RWPE2 (cell line): ENCODE measurements around the gene SETD2.
A peak's percentile ranks its signal among the peaks of the same experiment; 100 is the strongest.

Experiments
- ATAC-seq: fragments of 200-7000 bp; cut with Tn5 transposase; 3 replicates; pipeline ENCODE4 v1.9.1; 2021; ENCODE audit warnings: low read depth
- DNase-seq: peaks from one replicate; pipeline ENCODE4 v3.0.0-alpha.2; 2020; ENCODE audit warnings: low spot score
- H3K27ac ChIP-seq: fragments of 450-650 bp; 2 replicates; pipeline ENCODE4 v1.5.1; 2017; ENCODE audit warnings: mild to moderate bottlenecking; ENCODE audit not compliant: poor library complexity, severe bottlenecking
- H3K27me3 ChIP-seq: fragments of 250-450 bp; sonication (Bioruptor Pico); 2 replicates; pipeline ENCODE4 v1.5.1; 2021; ENCODE audit warnings: mild to moderate bottlenecking, moderate library complexity; ENCODE audit not compliant: insufficient read depth, poor library complexity, severe bottlenecking
- H3K36me3 ChIP-seq: fragments of 250-450 bp; sonication (Bioruptor Pico); 2 replicates; pipeline ENCODE4 v1.5.1; 2020; ENCODE audit warnings: low read depth, mild to moderate bottlenecking, moderate library complexity
- H3K4me1 ChIP-seq: fragments of 250-450 bp; sonication (Bioruptor Pico); 2 replicates; pipeline ENCODE4 v1.5.1; 2021; ENCODE audit warnings: mild to moderate bottlenecking, moderate library complexity; ENCODE audit not compliant: insufficient read depth, poor library complexity, severe bottlenecking
- H3K4me3 ChIP-seq: fragments of 250-450 bp; sonication (Bioruptor Pico); 2 replicates; pipeline ENCODE4 v1.5.1; 2021; ENCODE audit warnings: mild to moderate bottlenecking, moderate library complexity; ENCODE audit not compliant: severe bottlenecking
- H3K9me3 ChIP-seq: fragments of 250-450 bp; sonication (Bioruptor Pico); 2 replicates; pipeline ENCODE4 v1.5.1; 2021; ENCODE audit warnings: mild to moderate bottlenecking, moderate library complexity; ENCODE audit not compliant: severe bottlenecking
- CTCF ChIP-seq: fragments of 450-650 bp; IDR thresholded peaks from one replicate; pipeline ENCODE4 v1.5.1; 2017; ENCODE audit warnings: mild to moderate bottlenecking, moderate library complexity; ENCODE audit not compliant: poor library complexity, severe bottlenecking

SETD2 gene

GRCh38 chr3:46971151-46971550 is 192.8 kb downstream of the SETD2 start:
- ATAC-seq (no peak), DNase-seq (no peak)
- TF ChIP-seq CTCF: no peak
- peaks cover 20% of the 10 kb centered on the region for H3K36me3 ChIP-seq
- H3K4me3 ChIP-seq: no peak overlapping the region
- no peaks in the 10 kb centered on the region for H3K4me1 ChIP-seq
- H3K27me3 ChIP-seq: no peaks in the 10 kb centered on the region
- no peak overlapping the region for H3K27ac ChIP-seq
- H3K9me3 ChIP-seq: no peaks in the 10 kb centered on the region

- Histone ChIP-seq H3K27me3 (no peaks in the 10 kb centered on the region), H3K4me3 (no peak overlapping the region), H3K36me3 (peaks cover 26% of the 10 kb centered on the region), H3K27ac (no peak overlapping the region), H3K9me3 (no peaks in the 10 kb centered on the region), H3K4me1 (no peaks in the 10 kb centered on the region)
- ATAC-seq: 0 out of 3 replicates have a peak, but pooled peaks have one; percentile 26
- no peak for TF ChIP-seq CTCF
- DNase-seq: no peak
Observed at GRCh38 chr3:46970391-46971091, 193.4 kb downstream of the SETD2 start.

GRCh38 chr3:46968783-46969428 is 195.0 kb downstream of the SETD2 start:
- Histone ChIP-seq H3K27ac (no peak overlapping the region), H3K9me3 (no peaks in the 10 kb centered on the region), H3K4me3 (no peak overlapping the region), H3K27me3 (no peaks in the 10 kb centered on the region), H3K36me3 (peaks cover 29% of the 10 kb centered on the region), H3K4me1 (no peaks in the 10 kb centered on the region)
- DNase-seq (no peak), ATAC-seq (no peak)
- TF ChIP-seq CTCF: no peak

GRCh38 chr3:46966811-46967210 is 197.1 kb downstream of the SETD2 start:
- no peak overlapping the region for H3K4me3 ChIP-seq
- peaks cover 7% of the 10 kb centered on the region for H3K4me1 ChIP-seq
- TF ChIP-seq CTCF: no peak
- H3K9me3 ChIP-seq: no peaks in the 10 kb centered on the region
- no peak overlapping the region for H3K27ac ChIP-seq
- DNase-seq: no peak
- peaks cover 29% of the 10 kb centered on the region for H3K36me3 ChIP-seq
- no peaks in the 10 kb centered on the region for H3K27me3 ChIP-seq
- ATAC-seq: peak; percentile 22; the same call in 2 of the 3 replicates
